Hepatocyte (in vitro differentiated cells): ENCODE data around the gene BMP6.

Experiments used
- CTCF ChIP-seq: fragments of 200-600 bp; sonication (generic); IDR thresholded peaks from 2 replicates; pipeline ENCODE4 v1.5.1; 2016; ENCODE audit warnings: antibody characterized with exemption, mild to moderate bottlenecking; ENCODE audit not compliant: poor library complexity
- EZH2phosphoT487 ChIP-seq: fragments of 200-600 bp; sonication (generic); IDR thresholded peaks from one replicate; pipeline ENCODE4 v1.6.1; 2018; ENCODE audit warnings: antibody characterized with exemption, mild to moderate bottlenecking, low read depth, moderate library complexity; ENCODE audit not compliant: unreplicated experiment, severe bottlenecking

GRCh38 chr6:7900621-7901020 is 174.7 kb downstream of the BMP6 start:
- TF ChIP-seq CTCF (no peak), EZH2phosphoT487 (no peak)
